ENCODE results near the gene CALCOCO2.
"Not testable (repeated sequence)": the region's sequence is repeated elsewhere in the genome, so short reads cannot be mapped to it uniquely, and the experiment has no call there.

CALCOCO2 gene
- total RNA-seq: 94.1 to 123 (median 110) reads per million in 4 donors

GRCh38 chr17:48830840-48831548 is at the start of gene CALCOCO2:
Gene CALCOCO2, plus strand, starts transcription at chr17:48831035. Its CDS starts 10,673 bp downstream, at chr17:48841708.
- peak; percentile 80 to 96 (median 83) for DNase-seq

GRCh38 chr17:48787828-48788227 is 43.0 kb upstream of the CALCOCO2 start:
- no peak for DNase-seq

- DNase-seq: no peak
Observed at GRCh38 chr17:48790607-48791127, 40.2 kb upstream of the CALCOCO2 start.

- DNase-seq: peak in 1 of 5 donors; percentile 32
Observed at GRCh38 chr17:48791128-48792032, 39.5 kb upstream of the CALCOCO2 start.

GRCh38 chr17:48792033-48792798 is 38.6 kb upstream of the CALCOCO2 start:
- DNase-seq: no peak

GRCh38 chr17:48795444-48796162 is 35.2 kb upstream of the CALCOCO2 start:
- DNase-seq: no peak

GRCh38 chr17:48796163-48796522 is 34.7 kb upstream of the CALCOCO2 start:
- not testable (repeated sequence) for DNase-seq

- DNase-seq: no peak
Observed at GRCh38 chr17:48799069-48799723, 31.6 kb upstream of the CALCOCO2 start.

- DNase-seq: no peak
Observed at GRCh38 chr17:48800626-48801217, 30.1 kb upstream of the CALCOCO2 start.

- peak; percentile 17 to 59 (median 49) for DNase-seq
Observed at GRCh38 chr17:48804936-48805411, 25.9 kb upstream of the CALCOCO2 start.

- no peak for DNase-seq
Observed at GRCh38 chr17:48809182-48809581, 21.7 kb upstream of the CALCOCO2 start.

GRCh38 chr17:48812001-48812400 is 18.8 kb upstream of the CALCOCO2 start:
- no peak for DNase-seq

- DNase-seq: peak; percentile 19 to 56 (median 46)
Observed at GRCh38 chr17:48814504-48814903, 16.3 kb upstream of the CALCOCO2 start.

GRCh38 chr17:48815311-48815710 is 15.5 kb upstream of the CALCOCO2 start:
- no peak for DNase-seq

- DNase-seq: no peak
Observed at GRCh38 chr17:48816438-48816773, 14.4 kb upstream of the CALCOCO2 start.

- DNase-seq: peak; percentile 63 to 77 (median 75)
Observed at GRCh38 chr17:48816774-48817590, 13.9 kb upstream of the CALCOCO2 start, which contains the start of gene TTLL6. Gene TTLL6, minus strand, starts transcription at chr17:48817229. Its CDS starts 157 bp downstream, at chr17:48817072.

GRCh38 chr17:48818361-48818841 is 12.4 kb upstream of the CALCOCO2 start:
- no peak for DNase-seq

- DNase-seq: no peak
Observed at GRCh38 chr17:48819466-48819865, 11.4 kb upstream of the CALCOCO2 start.

GRCh38 chr17:48820936-48821335 is 9.9 kb upstream of the CALCOCO2 start:
- DNase-seq: not testable (repeated sequence)
